HG03066 (cell line): ENCODE data around the gene CLCNKA.
"Not testable (repeated sequence)": the region's sequence is repeated elsewhere in the genome, so short reads cannot be mapped to it uniquely, and the experiment has no call there.

ENCODE experiments used
- ATAC-seq: cut with Tn5 transposase; IDR thresholded peaks from one replicate; pipeline ENCODE4 v1.9.1; 2021; ENCODE audit warnings: low read depth; ENCODE audit not compliant: unreplicated experiment

The CLCNKA gene

DNA sequence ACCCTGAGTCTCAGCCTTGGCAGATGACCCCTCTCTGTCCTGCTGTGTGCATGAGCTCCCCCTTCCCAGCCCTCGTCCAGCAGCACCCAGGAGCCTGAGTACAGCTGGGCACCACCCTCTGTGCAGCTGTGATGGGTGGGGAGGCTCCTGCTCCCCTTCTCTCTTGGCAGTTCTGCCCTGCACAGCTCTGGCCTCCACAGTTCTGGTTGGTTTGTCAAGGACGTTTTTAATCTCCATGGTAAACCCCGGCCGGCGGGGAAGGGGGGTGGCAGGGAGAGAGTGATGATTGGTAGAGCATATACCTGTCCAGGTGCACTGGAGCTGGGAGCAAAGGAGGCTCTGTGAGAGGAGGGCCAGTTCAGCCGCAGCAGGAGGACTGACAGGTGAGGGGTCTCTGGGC lies at the start of gene CLCNKA:
CLCNKA (plus strand) TSS at position 356 of the 400 bp plus-strand sequence. CDS start 584 bp downstream, outside the sequence.
- no peak for ATAC-seq

DNA sequence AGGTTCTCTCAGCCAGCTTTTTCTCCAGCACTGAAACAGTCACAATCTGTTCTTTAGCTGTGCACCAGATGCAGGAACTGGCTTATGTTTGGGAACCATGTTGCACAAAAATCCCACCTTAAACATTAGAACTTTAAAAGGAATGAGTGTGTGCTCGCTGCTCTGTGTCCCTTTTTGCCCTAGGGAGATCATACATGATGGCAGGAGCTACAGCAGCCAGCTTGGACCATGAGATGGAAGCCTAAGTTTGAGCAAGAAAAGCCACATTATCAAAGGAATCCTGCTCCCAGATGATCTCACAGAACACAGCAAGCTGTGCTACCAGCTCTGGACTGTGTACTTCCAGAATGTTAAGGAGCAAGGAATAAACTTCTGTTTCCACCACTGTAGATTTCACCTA lies 49.4 kb upstream of the CLCNKA start:
- no peak for ATAC-seq

DNA sequence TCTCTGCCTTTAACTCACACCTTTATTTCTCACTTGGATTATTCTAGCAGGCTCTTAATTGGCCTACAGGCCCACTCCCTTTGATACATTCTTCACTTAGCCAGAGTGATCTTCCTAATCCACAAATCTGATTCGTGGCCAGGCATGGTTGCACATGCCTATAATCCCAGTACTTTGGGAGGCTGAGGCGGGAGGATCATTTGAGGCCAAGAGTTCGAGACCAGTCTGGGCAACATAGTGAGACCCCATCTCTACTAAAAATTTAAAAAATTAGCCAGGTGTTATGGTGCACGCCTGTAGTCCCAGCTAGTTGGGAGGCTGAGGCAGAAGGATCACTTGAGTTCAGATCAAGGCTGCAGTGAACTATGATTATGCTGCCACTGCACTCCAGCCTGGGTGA lies 48.1 kb upstream of the CLCNKA start:
- ATAC-seq, result no peak

DNA sequence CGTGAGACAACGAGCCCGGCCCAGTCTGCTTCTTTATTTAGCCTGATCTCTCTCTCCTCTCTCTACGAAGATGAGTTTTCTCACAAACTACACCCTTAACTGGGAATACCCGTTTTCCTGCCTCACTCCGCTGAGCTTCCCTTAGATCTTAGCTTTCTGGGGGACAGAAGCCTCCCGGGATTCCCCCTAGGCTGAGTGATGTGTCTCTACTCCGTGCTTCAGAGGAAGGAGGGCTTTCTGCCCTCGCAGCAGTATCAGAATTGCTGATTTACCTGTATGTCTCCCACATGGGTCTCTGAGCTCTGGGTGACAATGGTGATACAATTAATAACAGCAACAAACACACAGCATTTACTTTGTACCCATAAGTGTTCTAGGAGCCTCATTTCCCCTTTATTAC lies 47.0 kb upstream of the CLCNKA start:
- peak; percentile 37 for ATAC-seq

DNA sequence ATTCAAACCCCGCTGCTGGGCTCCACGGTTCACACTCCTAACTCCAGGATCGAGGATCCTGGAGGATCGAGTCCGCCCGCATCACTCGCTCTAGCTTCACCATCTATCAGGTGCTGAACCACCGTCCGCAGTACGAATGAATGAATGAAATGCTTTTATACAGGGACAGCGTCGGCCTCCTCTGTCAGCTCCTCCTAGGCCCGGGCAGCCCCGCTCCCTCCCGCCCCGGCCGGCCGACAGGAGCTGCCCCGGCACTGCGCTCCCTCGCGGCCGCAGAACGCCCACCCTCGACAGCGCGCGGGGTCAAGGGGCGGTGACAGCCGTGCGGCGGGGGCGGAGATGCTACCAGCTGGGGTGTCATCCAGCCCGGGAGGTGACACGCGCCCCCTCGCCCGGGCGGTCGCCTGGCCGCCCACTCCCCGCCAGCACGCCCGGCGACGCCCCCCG lies 46.5 kb upstream of the CLCNKA start:
- peak; percentile 60 for ATAC-seq

DNA sequence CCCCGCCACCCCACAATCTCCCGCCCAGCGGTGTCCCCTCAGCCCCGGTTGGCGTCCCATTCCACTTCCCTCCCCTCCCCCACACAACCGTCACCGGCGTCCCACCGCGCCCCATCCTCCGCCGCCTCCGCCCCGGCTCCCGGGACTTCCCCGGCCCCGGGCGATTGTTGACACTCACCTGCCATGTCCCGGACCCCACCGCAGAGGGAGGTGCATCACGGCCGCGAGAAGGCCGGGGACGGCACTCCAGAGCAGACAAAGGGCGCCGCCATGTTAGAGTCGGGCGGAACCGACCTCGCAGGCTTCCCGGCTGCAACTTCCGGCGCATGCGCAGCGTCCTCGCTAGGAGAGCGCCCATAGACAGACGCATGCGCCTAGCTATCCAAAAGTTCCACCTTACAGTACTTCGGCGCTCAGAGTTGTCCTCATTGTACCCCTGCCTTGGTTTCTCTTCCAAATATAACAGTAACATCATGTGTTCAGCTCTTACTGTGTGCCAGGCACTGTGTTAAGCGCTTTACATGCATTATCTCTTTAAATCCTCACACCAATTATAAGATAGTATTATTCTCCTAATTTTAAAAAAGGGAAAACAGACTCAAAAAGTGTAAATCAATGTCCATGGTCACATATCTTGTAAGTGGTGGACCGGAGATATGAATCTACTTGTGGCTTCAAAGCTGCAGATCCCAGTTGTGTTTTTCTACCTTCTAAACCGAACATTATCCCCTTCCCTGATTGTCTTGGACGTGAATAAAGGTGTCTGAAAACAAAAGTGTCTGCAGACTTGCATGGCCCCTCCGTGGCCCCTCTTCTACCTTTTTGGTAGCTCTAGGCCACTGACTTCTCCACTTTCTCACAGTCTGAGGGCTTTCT lies 45.8 kb upstream of the CLCNKA start, which contains the start of gene ZBTB17:
ZBTB17 (minus strand) TSS at position 297 of the 876 bp plus-strand sequence. CDS start 27,606 bp downstream, outside the sequence.
- peak; percentile 68 for ATAC-seq

DNA sequence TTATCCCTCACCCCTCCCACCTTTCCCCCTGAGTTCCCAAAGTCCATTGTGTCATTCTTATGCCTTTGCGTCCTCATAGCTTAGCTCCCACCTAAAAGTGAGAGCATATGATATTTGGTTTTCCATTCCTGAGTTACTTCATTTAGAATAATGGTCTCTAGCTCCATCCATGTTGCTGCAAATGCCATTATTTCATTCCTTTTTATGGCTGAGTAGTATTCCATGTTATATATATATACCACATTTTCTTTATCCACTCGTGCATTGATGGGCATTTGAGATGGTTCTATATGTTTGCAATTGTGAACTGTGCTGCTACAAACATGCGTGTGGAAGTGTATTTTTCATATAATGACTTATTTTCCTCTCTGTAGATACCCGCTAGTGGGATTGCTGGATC lies 43.9 kb upstream of the CLCNKA start:
- not testable (repeated sequence) for ATAC-seq

DNA sequence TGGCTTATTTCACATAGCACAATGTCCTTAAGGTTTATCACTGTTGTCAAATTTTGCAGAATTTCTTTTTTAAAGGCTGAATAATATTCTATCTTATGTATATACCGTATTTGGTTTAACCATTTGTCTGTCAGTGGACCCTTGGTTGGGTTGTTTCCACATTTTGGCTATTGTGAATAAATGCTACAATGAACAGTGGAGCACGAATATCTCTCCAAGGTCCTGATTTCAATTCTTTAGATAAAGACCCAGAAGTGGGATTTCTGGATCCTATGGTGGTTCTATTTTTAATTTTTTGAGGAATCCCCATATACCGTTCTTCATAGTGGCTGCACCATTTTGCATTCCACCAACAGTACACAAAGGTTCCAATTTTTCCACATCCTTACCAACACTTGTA lies 40.2 kb upstream of the CLCNKA start:
- no peak for ATAC-seq

DNA sequence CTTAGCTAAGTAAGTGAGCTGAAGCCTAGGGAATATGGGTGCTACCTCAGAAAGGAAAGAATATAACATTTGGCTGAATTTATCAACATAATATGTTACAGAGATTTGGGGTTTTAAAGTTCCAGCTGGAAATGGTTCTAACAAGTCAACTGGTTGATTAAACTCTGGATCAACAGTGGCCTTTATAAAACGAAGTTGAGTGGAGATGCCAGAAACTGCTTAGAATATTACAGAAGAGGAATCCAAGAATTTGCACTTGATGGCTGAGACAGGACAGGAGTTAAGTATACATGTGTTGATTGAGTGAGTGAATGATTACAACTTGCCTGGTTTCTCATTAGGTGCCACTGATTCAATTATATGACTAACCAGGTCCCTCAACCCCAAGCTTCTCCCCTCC lies 38.6 kb upstream of the CLCNKA start:
- ATAC-seq, result no peak

DNA sequence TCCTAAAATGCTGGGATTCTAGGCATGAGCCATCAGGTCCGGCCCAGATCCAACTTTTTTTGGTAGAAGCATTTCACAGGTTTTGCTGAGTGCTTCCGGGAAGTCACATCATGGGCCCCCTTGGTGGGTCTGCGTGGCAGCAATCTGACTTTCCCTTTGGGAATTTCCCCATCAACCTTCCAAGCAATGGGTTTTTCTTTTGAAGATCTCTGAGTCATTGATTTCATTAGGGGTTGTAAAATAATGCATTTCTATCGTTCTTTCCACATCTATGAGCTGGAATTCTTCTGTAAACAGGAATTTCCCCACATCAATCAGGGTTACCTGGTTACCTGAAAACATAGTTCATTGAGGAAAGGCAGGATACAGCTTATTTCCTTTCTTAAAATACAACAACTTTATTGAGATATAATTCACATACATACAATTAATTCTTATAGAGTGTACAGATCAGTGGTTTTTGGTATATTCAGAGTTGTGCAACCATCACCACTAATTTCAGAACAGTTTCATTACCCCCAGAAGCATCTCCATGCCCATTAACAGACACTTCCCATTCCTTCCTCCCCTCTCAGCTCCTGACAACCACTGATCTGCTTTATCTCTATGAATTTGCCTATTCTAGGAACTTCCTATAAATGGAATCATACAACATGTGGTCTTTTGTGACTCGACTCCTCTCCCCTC lies 36.1 kb upstream of the CLCNKA start:
- no peak for ATAC-seq

DNA sequence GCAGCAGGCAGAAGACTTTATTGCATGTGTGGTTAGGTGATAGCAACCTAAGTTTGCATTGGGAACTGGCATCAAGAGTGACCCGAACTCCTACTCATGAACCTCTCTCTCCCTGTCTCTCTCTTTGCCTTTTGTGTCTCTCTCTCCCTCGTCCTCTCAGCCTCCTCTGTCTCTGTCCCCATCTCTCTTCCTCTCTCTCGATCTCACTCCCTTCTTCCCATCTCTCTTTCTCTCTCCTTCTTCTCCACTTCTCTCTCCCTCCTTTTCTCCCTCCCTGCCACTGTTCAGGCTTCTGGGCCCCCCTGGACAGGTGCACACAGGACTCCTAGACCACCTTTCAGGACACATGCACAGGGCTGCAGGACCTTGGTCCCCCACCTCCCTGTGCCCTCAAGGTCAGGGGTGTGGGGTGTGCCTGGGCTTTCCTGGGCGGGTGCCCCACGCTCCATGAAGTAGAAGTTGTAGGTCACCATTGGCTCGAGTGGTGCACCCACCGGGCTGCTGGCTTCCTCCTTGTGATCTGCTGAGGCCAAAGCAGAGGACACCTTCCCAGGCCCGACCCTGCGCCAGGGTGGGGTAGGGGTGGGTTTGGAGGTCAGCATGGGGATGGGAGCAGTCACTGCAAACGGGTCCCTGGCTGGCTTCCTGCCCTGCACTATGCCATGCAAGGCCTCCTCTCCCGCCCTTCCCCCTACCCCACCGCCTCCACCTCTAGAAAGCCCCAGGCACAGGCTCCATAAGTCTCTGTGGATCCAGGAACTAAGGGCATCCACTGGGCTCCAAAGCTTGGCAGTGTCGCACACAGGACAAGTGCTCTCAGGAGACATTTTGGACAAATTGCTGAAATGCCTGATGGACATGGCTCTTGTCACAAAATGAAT lies 32.7 kb upstream of the CLCNKA start:
- ATAC-seq, result no peak

DNA sequence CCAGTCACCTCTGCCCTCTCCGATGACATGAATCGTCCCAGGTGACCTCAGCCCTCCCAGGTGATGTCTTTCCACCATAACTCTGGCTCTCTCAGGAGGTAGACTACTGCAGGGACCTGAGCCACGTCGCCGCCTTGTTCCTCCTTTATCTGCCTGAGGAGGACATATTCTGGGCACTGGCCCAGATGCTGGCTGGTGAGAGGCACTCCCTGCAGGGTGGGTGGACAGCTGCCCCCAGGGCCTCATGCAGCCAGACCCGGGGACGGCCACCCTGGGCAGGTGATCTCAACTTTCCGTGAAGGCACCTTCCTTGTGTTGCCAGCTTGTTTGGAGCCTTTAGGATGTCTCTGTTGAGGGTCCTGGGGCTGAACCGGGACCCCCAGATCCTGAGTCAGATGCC lies 32.1 kb upstream of the CLCNKA start:
- no peak for ATAC-seq

DNA sequence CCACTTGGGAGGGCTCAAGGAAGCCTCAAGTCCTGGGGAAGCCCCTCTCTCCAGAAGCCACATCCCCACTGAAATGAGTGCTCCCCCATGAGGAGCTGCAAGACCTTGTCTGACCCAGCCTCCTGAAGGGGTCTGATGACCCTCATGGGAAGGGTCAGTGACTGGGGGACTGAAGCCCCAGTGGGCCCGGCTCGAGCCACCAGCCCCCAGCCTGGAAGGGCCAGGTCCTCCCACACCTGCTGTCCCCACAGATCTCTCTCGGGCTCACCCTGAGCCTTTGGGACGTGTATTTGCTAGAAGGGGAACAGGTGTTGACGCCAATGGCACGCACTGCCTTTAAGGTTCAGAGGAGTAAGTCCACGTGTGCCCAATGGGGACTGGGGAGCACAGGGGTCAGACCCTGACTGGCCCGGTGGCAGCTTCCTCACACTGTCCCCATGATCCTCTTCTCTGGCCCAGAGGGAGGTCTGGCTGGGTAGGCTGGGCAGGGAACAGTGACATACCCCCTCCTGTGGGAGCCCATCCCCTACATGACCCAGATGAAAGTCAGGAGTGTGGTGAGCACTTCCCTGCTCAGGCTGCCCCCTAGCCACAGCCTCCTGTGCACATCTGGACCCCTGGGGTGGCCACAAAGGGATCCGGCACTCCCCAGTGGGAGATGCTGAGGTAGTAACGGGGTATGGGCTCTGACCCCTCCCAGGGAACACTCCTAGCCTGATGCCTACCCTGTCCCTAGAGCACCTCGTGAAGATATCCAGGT lies 30.2 kb upstream of the CLCNKA start:
- no peak for ATAC-seq

DNA sequence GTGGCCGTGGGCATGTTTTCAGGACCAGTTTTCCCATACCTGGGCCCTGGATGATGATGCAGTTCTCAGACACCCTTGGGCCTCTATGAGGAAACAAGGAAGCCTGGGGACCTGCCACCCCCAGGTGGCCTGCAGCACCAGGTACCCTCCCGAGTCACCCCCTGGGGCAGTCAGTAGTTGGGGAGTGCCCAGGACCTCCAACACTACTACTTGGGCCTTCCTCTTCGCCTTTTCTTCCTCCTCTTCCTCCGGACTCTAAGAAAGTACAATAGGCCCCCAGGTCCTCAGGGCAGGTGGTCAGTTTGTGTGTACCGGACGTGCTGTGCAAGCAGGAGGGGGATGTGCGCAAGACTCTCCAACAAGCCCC lies 29.7 kb upstream of the CLCNKA start:
- ATAC-seq, result no peak

DNA sequence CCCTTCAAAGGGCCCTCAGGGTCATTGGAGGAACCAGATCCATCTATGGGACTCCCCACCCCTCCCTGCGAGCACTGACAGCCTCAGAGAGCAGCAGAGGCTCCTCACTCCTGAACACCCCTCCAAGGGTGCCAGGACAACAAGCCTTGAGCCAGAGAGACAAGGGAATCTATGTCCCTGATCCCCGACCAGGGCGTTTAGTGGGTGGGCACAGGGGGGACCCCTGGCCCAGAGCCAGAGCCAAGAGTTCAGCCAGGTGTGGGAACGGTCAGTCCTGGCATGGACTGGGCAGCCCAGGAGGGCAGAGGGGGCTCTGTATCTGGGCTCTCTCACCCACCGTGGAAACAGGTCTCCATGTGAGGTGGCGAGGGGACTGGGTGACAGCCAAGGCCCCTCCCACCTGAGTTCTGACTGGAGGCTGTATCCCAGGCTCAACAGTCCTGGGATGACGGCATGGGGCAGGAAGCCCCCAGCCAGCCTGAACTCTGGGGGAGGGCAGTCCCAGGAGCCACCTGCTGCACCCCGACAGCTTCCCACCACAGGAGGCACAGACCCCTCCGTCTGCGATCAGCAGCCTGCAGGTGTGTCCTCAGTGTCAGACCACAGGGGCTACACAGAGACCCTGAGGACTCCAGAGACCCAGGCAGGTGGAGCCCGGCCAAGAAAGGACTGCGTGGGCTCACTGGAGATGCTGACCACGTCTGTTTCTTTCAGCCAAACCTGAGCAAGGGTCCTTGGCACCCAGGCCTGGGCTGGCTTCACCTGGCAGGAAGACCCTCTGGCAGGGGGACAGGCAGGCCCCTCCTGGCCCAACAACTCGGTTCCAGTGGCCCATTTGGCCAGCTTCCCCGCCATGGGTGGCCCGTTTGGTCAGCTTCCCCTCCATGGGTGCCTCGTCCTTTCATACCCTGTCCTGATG lies 29.0 kb upstream of the CLCNKA start:
- ATAC-seq, result no peak

DNA sequence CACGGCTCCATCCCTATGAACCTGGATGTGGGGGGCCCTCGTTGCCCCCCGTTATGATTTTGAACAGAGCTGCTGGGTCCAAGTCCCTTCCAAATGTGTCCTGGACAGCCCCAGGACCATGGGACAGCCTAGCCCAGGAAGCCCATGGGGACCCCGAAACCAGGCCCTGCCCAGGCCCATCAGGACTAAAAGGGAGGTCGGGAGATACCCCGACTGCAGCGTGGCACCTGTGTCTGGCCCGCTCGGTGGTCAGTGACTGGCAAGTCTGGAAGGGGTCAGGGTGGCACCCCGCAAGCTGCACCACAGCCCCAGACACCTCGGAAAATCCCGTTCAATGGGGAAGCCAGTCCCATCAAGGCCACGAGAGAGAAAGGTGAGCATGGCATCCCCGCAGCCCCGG lies 28.2 kb upstream of the CLCNKA start:
- ATAC-seq, result no peak

DNA sequence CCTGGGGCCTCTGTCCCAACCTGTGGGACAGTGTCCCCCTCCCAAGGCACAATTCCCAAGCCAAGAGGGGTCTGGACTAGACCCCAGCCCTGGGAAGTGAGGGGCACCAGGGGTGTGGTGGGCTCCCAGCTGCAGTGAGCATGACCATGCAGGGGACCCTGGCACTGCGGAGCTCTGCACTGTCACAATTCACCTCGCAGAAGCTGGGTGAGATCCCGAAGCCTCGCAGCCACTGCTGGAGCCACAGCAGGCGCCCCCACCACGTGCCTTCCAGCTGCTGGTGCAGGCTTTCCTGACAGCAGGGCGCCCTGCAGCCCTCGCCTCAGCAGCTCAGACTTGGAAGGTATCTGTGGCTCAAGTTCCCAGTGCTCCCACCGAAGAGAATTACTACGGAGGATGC lies 27.8 kb upstream of the CLCNKA start:
- ATAC-seq, result no peak

DNA sequence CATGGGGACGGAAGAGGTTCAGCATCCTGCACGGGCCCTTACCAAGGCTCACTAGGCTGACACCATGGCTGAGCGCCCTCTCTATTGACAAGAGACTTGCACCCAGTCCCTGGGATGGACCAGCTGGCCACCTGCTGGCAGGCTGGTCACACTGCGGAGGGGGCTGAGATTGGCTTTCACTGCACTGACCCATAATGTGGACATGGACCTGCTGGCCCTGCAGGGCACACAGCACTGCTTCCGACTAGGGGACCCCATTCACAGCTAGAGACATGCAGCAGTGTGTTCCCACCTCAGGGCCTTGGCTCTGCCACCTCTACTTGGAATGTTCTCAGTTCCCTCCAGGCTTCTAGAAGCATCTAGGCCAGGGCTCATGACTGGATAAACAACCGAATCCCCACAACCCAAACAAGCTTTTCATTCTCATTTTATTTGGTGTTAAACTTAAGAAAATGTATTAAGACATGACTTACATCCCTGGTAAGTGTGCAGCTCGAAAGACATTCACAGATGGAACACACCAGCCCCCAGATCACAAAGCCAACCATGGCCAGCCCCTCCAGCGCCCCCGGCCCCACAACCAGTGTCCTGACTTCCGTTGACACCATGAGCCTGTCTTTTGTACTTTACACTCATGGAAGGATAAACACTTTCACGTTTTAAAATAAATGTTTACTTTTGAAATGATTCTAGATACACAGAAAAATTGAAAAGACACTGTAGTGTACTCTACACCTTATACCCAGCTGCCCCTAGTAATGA lies 27.1 kb upstream of the CLCNKA start:
- ATAC-seq, result no peak
